K562 (cell line): ENCODE data around the gene HMGCLL1. TPM values are rescaled to one million over a fixed set of nuclear protein-coding genes. Genes with fewer than 3 reads are reported as not detected.

ENCODE experiments used
- ATAC-seq: fragments of 200-7000 bp; cut with Tn5 transposase; 3 replicates; pipeline ENCODE4 v1.9.1; 2020; ENCODE audit warnings: moderate library complexity
- BruUV-seq: library from RNA; stranded (reverse); fragments of 400-500 nt; replicated peaks from 2 replicates; lab custom pipeline; 2021; lab: Mats Ljungman, UMichigan
- CTCF ChIA-PET: fragments of 300-600 bp; formaldehyde crosslinking; extraction: SDS; loops from one replicate; lab custom pipeline; 2021; ENCODE audit warnings: low intra/inter-chr PET ratio; lab: Yijun Ruan, JAX
- POLR2A ChIA-PET: fragments of 300-600, 350-650 bp; sonication (Branson Sonifier 250); formaldehyde crosslinking; extraction: SDS; loops from one replicate; lab custom pipeline; 2021; ENCODE audit warnings: antibody characterized with exemption, inconsistent platforms; lab: Yijun Ruan, JAX
- DNase-seq, 4 experiments: peaks; one replicate each; pipeline versions ENCODE4 v3.0.0 to v3.0.0-alpha.2; 2011 to 2018; ENCODE audit warnings: low spot score in 3 of 4, mixed read lengths in 3 of 4; ENCODE audit errors: extremely low read depth in 1 of 4
- FAIRE-seq: peaks from 2 replicates; lab custom pipeline; 2011; peaks lifted over from hg19 to GRCh38; lab: Jason Lieb, UNC
- H2AFZ ChIP-seq: 2 replicates; pipeline ENCODE4 v1.6.0; 2011; ENCODE audit warnings: low read depth, low read length, control low read depth, inconsistent platforms
- H3K27ac ChIP-seq: fragments of 200-600 bp; 3 replicates; pipeline ENCODE4 v1.8.0; 2011; ENCODE audit warnings: low read depth, mild to moderate bottlenecking, control low read depth, inconsistent platforms, low read length, moderate library complexity, mixed read lengths; ENCODE audit errors: extremely low read depth
- H3K27me3 ChIP-seq, 2 experiments: fragments of 300-600 bp in 1 of 2; 2 replicates in 1 of 2; 3 replicates in 1 of 2; pipeline versions ENCODE4 v1.6.0 to v1.8.0; 2011; ENCODE audit warnings: inconsistent platforms in 2 of 2, low read length in 2 of 2, mild to moderate bottlenecking in 1 of 2, mixed read lengths in 1 of 2, moderate library complexity in 1 of 2; ENCODE audit not compliant: control insufficient read depth in 2 of 2, insufficient read depth in 2 of 2
- H3K36me3 ChIP-seq: fragments of 300-600 bp; 3 replicates; pipeline ENCODE4 v1.8.0; 2011; ENCODE audit warnings: mild to moderate bottlenecking, low read length, inconsistent platforms; ENCODE audit not compliant: control insufficient read depth, insufficient read depth
- H3K4me1 ChIP-seq, 2 experiments: fragments of 200-600 bp in 1 of 2; replicated peaks in 1 of 2; 2 replicates in 1 of 2; 3 replicates in 1 of 2; pipeline versions ENCODE4 v1.5.1 to v1.8.0; 2011; ENCODE audit warnings: inconsistent platforms in 2 of 2, low read length in 2 of 2, mild to moderate bottlenecking in 1 of 2, mixed read lengths in 1 of 2, moderate library complexity in 1 of 2; ENCODE audit not compliant: control insufficient read depth in 2 of 2, insufficient read depth in 2 of 2
- H3K4me2 ChIP-seq: 2 replicates; pipeline ENCODE4 v1.6.1; 2011; ENCODE audit warnings: low read length, control low read depth, inconsistent platforms, mixed read lengths; ENCODE audit not compliant: insufficient read depth
- H3K4me3 ChIP-seq: fragments of 200-600 bp; sonication (generic), shearing (Covaris generic); 2 replicates; pipeline ENCODE4 v1.5.1; 2016; ENCODE audit warnings: control low read depth, inconsistent platforms
- H3K79me2 ChIP-seq: fragments of 200-600 bp; 3 replicates; pipeline ENCODE4 v1.8.0; 2011; ENCODE audit warnings: low read length, inconsistent platforms; ENCODE audit not compliant: control insufficient read depth, insufficient read depth
- H3K9ac ChIP-seq, 2 experiments: 2 replicates each; pipeline versions ENCODE4 v1.6.0 to v1.6.1; 2011; ENCODE audit warnings: low read depth in 2 of 2, low read length in 2 of 2, control low read depth in 1 of 2, inconsistent platforms in 1 of 2, mild to moderate bottlenecking in 1 of 2, mixed read lengths in 1 of 2; ENCODE audit not compliant: insufficient read depth in 1 of 2
- H3K9me1 ChIP-seq: one replicate; pipeline ENCODE4 v1.6.0; 2011; ENCODE audit warnings: inconsistent platforms, mild to moderate bottlenecking, low read length, moderate library complexity; ENCODE audit not compliant: control insufficient read depth, insufficient read depth
- H3K9me3 ChIP-seq: replicated peaks from 2 replicates; pipeline ENCODE4 v1.5.1; 2011; ENCODE audit warnings: low read depth, low read length, inconsistent platforms; ENCODE audit not compliant: control insufficient read depth, insufficient read depth
- H4K20me1 ChIP-seq: replicated peaks from 2 replicates; pipeline ENCODE4 v1.6.1; 2011; ENCODE audit warnings: low read length, inconsistent platforms, mixed read lengths; ENCODE audit not compliant: control insufficient read depth, insufficient read depth
- AFF4 ChIP-seq: sonication (generic); formaldehyde crosslinking; IDR thresholded peaks from 2 replicates; pipeline ENCODE4 v1.8.0; 2023; ENCODE audit warnings: mild to moderate bottlenecking, missing genetic modification reagents
- ASH1L ChIP-seq: fragments of 450-650 bp; IDR thresholded peaks from 2 replicates; pipeline ENCODE4 v1.6.1; 2018; ENCODE audit warnings: borderline replicate concordance, mild to moderate bottlenecking, low read depth; ENCODE audit not compliant: partially characterized antibody
- DDX20 ChIP-seq: fragments of 450-650 bp; IDR thresholded peaks from 2 replicates; pipeline ENCODE4 v1.6.1; 2016; ENCODE audit warnings: missing genetic modification characterization, low read depth, mild to moderate bottlenecking, missing compliant biosample characterization, moderate library complexity
- HBP1 ChIP-seq: fragments of 450-650 bp; formaldehyde crosslinking; IDR thresholded peaks from 2 replicates; pipeline ENCODE4 v1.4.0; 2022; ENCODE audit warnings: missing genetic modification characterization
- HIVEP1 ChIP-seq: fragments of 250-450 bp; sonication (Bioruptor Pico); IDR thresholded peaks from 2 replicates; pipeline ENCODE4 v1.4.0; 2020; ENCODE audit warnings: mild to moderate bottlenecking
- RBBP5 ChIP-seq: fragments of 200-600 bp; sonication (generic); IDR thresholded peaks from 2 replicates; pipeline ENCODE4 v1.6.1; 2012; ENCODE audit warnings: borderline replicate concordance, mild to moderate bottlenecking, low read length, control low read depth, inconsistent platforms; ENCODE audit not compliant: insufficient read depth, poor library complexity, severe bottlenecking
- SFPQ ChIP-seq: fragments of 200-400 bp; formaldehyde crosslinking; IDR thresholded peaks from 2 replicates; pipeline ENCODE4 v1.6.1; 2017; ENCODE audit warnings: mild to moderate bottlenecking, low read depth, low read length, moderate library complexity
- ZFP36 ChIP-seq: fragments of 150-350 bp; IDR thresholded peaks from 2 replicates; pipeline ENCODE4 v1.6.1; 2018; ENCODE audit warnings: low read length, low read depth; ENCODE audit not compliant: partially characterized antibody
- ZNF174 ChIP-seq: fragments of 250-450 bp; sonication (Bioruptor Pico); IDR thresholded peaks from 2 replicates; pipeline ENCODE4 v1.4.0; 2020; ENCODE audit warnings: mild to moderate bottlenecking
- ZNF444 ChIP-seq: fragments of 250-450 bp; sonication (Bioruptor Pico); IDR thresholded peaks from 2 replicates; pipeline ENCODE4 v1.4.0; 2020; ENCODE audit warnings: mild to moderate bottlenecking, moderate library complexity
- WGBS: fragments of 100-300 bp; shearing (Covaris generic); methylation state at CpG from one replicate; pipeline ENCODE4 v1.1.6; 2016; ENCODE audit warnings: low coverage, mixed read lengths; ENCODE audit not compliant: insufficient coverage; ENCODE audit errors: missing lambda C conversion rate; 5-methylcytosine and 5-hydroxymethylcytosine counted together
- in situ Hi-C: fragments of 300-500 bp; cut with MboI; formaldehyde crosslinking; loops from 4 replicates; pipeline ENCODE4 v1.15.0; 2018; ENCODE audit warnings: inconsistent platforms, mixed read lengths
- intact Hi-C: fragments of 100-400 bp; cut with micrococcal nuclease; formaldehyde crosslinking; loops from 2 replicates; pipeline ENCODE4 v1.14.2; 2022
- polyA plus RNA-seq, 8 experiments: library from polyadenylated mRNA; depleted of rRNA in 4 of 8; stranded (reverse) in 5 of 8; unstranded in 3 of 8; fragments of >200 nt; fragmentation: Nextera tagmentation in 2 of 8; fragmentation: Illumina TruSeq in 1 of 8; extraction: Ambion mirVana in 2 of 8; extraction: Trizol in 1 of 8; gene quantifications; 2 replicates each; pipeline versions ENCODE4 v1.2.1 to v1.2.3, GENCODE V29; 2011 to 2014; ENCODE audit warnings: inconsistent platforms in 1 of 8, missing spikeins in 1 of 8
- total RNA-seq, 7 experiments: library from RNA; depleted of rRNA in 6 of 7; stranded (reverse); fragments of >200 nt in 6 of 7; fragmentation: Illumina TruSeq in 2 of 7; extraction: Trizol in 2 of 7; gene quantifications; 2 replicates each; pipeline versions ENCODE4 v1.2.1 to v1.2.3, GENCODE V29; 2011 to 2021; ENCODE audit warnings: low replicate concordance in 1 of 7

HMGCLL1 gene
- total and polyA plus RNA-seq, 9 of the 15 experiments (the other 6 are each of a cell fraction or from before 2014, with no cell fraction given), result not detected

GRCh38 chr6:55536391-55536956, 42.5 kb downstream of the HMGCLL1 start (continued):
- no peak for TF ChIP-seq ASH1L
- TF ChIP-seq SFPQ, result no peak
- no peak for TF ChIP-seq AFF4 (CRISPR knock-in tag)

- H3K4me1 ChIP-seq, result no peaks in the 10 kb centered on the region
- H3K27me3 ChIP-seq, result no peaks in the 10 kb centered on the region
- H2AFZ ChIP-seq, result no peak overlapping the region
- no peaks in the 10 kb centered on the region for H4K20me1 ChIP-seq
- H3K79me2 ChIP-seq, result no peaks in the 10 kb centered on the region
- TF ChIP-seq ZNF174 (CRISPR knock-in tag) (no peak), HBP1 (CRISPR knock-in tag) (no peak), ZFP36 (no peak), HIVEP1 (CRISPR knock-in tag) (no peak), RBBP5 (no peak), DDX20 (tag) (no peak), ZNF444 (no peak)
- BruUV-seq, result no TSS peak
- FAIRE-seq, result no peak
- H3K9me3 ChIP-seq, result peaks cover 3% of the 10 kb centered on the region; the same call in 1 of the 2 replicates
- POLR2A ChIA-PET, result no interaction called here
- CTCF ChIA-PET, result no interaction called here
- no peaks in the 10 kb centered on the region for H3K36me3 ChIP-seq
- no peak overlapping the region for H3K4me2 ChIP-seq
- no peak overlapping the region for H3K9ac ChIP-seq
- intact Hi-C loops (no loop called here), in situ Hi-C loops (no loop called here)
- WGBS, result 0% methylated on average over 2 of the region's 2 CpGs
- no peak for ATAC-seq
- H3K4me3 ChIP-seq, result no peak overlapping the region
- no peaks in the 10 kb centered on the region for H3K9me1 ChIP-seq
- no peak overlapping the region for H3K27ac ChIP-seq
- no peak for DNase-seq
Observed at GRCh38 chr6:55531496-55531895, 47.5 kb downstream of the HMGCLL1 start.
